WTC11 (cell line): ENCODE results near the gene CCDC57. TPM values are rescaled to one million over a fixed set of nuclear protein-coding genes. Genes with fewer than 3 reads are reported as not detected.

Experiments used
- ATAC-seq: fragments of 200-7000 bp; cut with Tn5 transposase; 2 replicates; pipeline ENCODE4 v1.10.0; 2021; ENCODE audit warnings: mild to moderate bottlenecking, moderate library complexity
- CTCF ChIA-PET: fragments of 300-600 bp; sonication (Branson Sonifier 250); formaldehyde crosslinking; loops from one replicate; lab custom pipeline; 2021; ENCODE audit warnings: antibody characterized with exemption; lab: Charles Lee
- POLR2A ChIA-PET: fragments of 350-600 bp; sonication (Branson Sonifier 250); formaldehyde crosslinking; loops from one replicate; lab custom pipeline; 2021; ENCODE audit warnings: antibody characterized with exemption; lab: Charles Lee
- DNase-seq: peaks from one replicate; pipeline ENCODE4 v3.0.0; 2021; ENCODE audit warnings: low spot score
- H3K27ac Mint-ChIP-seq: 2 replicates; pipeline ENCODE4 v1.8.0; 2021; ENCODE audit warnings: mixed read lengths
- H3K27me3 Mint-ChIP-seq: 2 replicates; pipeline ENCODE4 v1.8.0; 2021; ENCODE audit warnings: low read depth, mild to moderate bottlenecking, moderate library complexity, mixed read lengths
- H3K36me3 Mint-ChIP-seq: 2 replicates; pipeline ENCODE4 v1.8.0; 2021; ENCODE audit warnings: mixed read lengths
- H3K4me1 Mint-ChIP-seq: 2 replicates; pipeline ENCODE4 v1.8.0; 2022; ENCODE audit warnings: mixed read lengths
- H3K4me3 Mint-ChIP-seq: 2 replicates; pipeline ENCODE4 v1.8.0; 2021; ENCODE audit warnings: mild to moderate bottlenecking, moderate library complexity, mixed read lengths
- H3K9me3 Mint-ChIP-seq: 2 replicates; pipeline ENCODE4 v1.8.0; 2021; ENCODE audit warnings: mixed read lengths
- CBFB ChIP-seq: sonication (generic); formaldehyde crosslinking; IDR thresholded peaks from 2 replicates; pipeline ENCODE4 v1.8.1; 2022; ENCODE audit warnings: mild to moderate bottlenecking, low read depth, missing genetic modification reagents
- CREB1 ChIP-seq: sonication (generic); formaldehyde crosslinking; IDR thresholded peaks from 2 replicates; pipeline ENCODE4 v1.8.0; 2023; ENCODE audit warnings: mild to moderate bottlenecking, missing genetic modification reagents
- ETV6 ChIP-seq: sonication (generic); formaldehyde crosslinking; IDR thresholded peaks from 2 replicates; pipeline ENCODE4 v1.8.1; 2022; ENCODE audit warnings: mild to moderate bottlenecking, missing genetic modification reagents
- FOXJ3 ChIP-seq: sonication (generic); formaldehyde crosslinking; IDR thresholded peaks from 2 replicates; pipeline ENCODE4 v1.9.0; 2021; ENCODE audit warnings: missing genetic modification reagents, mild to moderate bottlenecking, borderline replicate concordance
- HMGA2 ChIP-seq: fragments of 250-450 bp; sonication (Bioruptor Pico); IDR thresholded peaks from 2 replicates; pipeline ENCODE4 v1.4.0; 2021; ENCODE audit warnings: mild to moderate bottlenecking, moderate library complexity
- NFATC4 ChIP-seq: fragments of 250-450 bp; sonication (Bioruptor Pico); IDR thresholded peaks from 2 replicates; pipeline ENCODE4 v1.9.0; 2021; ENCODE audit warnings: mild to moderate bottlenecking
- NFE2L1 ChIP-seq: sonication (generic); formaldehyde crosslinking; IDR thresholded peaks from 2 replicates; pipeline ENCODE4 v1.8.1; 2023; ENCODE audit warnings: missing genetic modification reagents
- NFYB ChIP-seq: sonication (generic); formaldehyde crosslinking; conservative IDR thresholded peaks from 2 replicates; pipeline ENCODE4 v1.8.0; 2022; ENCODE audit warnings: low read depth, missing genetic modification reagents
- RELA ChIP-seq: sonication (generic); formaldehyde crosslinking; IDR thresholded peaks from 2 replicates; pipeline ENCODE4 v1.8.1; 2022; ENCODE audit warnings: missing genetic modification reagents, mild to moderate bottlenecking, borderline replicate concordance
- TEAD1 ChIP-seq: sonication (generic); formaldehyde crosslinking; IDR thresholded peaks from 2 replicates; pipeline ENCODE4 v1.8.0; 2022; ENCODE audit warnings: mild to moderate bottlenecking, missing genetic modification reagents
- TP53 ChIP-seq: sonication (generic); formaldehyde crosslinking; IDR thresholded peaks from 2 replicates; pipeline ENCODE4 v1.8.1; 2023; ENCODE audit warnings: mild to moderate bottlenecking, missing genetic modification reagents
- ZNF138 ChIP-seq: sonication (generic); formaldehyde crosslinking; conservative IDR thresholded peaks from 2 replicates; pipeline ENCODE4 v1.8.1; 2022; ENCODE audit warnings: mild to moderate bottlenecking, moderate library complexity, missing genetic modification reagents
- ZNF219 ChIP-seq: sonication (generic); formaldehyde crosslinking; IDR thresholded peaks from 2 replicates; pipeline ENCODE4 v1.8.0; 2023; ENCODE audit warnings: missing genetic modification reagents, mild to moderate bottlenecking, borderline replicate concordance
- ZNF416 ChIP-seq: fragments of 250-450 bp; sonication (Bioruptor Pico); IDR thresholded peaks from 2 replicates; pipeline ENCODE4 v1.9.0; 2021; ENCODE audit warnings: mild to moderate bottlenecking, inconsistent platforms
- total RNA-seq: library from RNA; stranded (reverse); gene quantifications from 3 replicates; pipeline ENCODE4 v1.2.3, GENCODE V29; 2021
- TF ChIP-seq, protein P1 (sequence below): sonication (generic); formaldehyde crosslinking; IDR thresholded peaks from 2 replicates; pipeline ENCODE4 v1.8.0; 2023; ENCODE audit warnings: missing genetic modification reagents, mild to moderate bottlenecking, borderline replicate concordance
- TF ChIP-seq, protein P2 (sequence below): sonication (generic); formaldehyde crosslinking; conservative IDR thresholded peaks from 2 replicates; pipeline ENCODE4 v1.8.1; 2023; ENCODE audit warnings: mild to moderate bottlenecking, low read depth, missing genetic modification reagents, moderate library complexity
- TF ChIP-seq, protein P3 (sequence below): sonication (generic); formaldehyde crosslinking; IDR thresholded peaks from 2 replicates; pipeline ENCODE4 v1.8.1; 2022; ENCODE audit warnings: low read depth, missing genetic modification reagents, borderline replicate concordance
- TF ChIP-seq, protein P4 (sequence below): fragments of 250-450 bp; sonication (Bioruptor Pico); IDR thresholded peaks from 2 replicates; pipeline ENCODE4 v1.9.0; 2021; ENCODE audit warnings: mild to moderate bottlenecking

Gene CCDC57
- total RNA-seq, 1 experiment from 2014 or later, result 20.0 TPM

DNA sequence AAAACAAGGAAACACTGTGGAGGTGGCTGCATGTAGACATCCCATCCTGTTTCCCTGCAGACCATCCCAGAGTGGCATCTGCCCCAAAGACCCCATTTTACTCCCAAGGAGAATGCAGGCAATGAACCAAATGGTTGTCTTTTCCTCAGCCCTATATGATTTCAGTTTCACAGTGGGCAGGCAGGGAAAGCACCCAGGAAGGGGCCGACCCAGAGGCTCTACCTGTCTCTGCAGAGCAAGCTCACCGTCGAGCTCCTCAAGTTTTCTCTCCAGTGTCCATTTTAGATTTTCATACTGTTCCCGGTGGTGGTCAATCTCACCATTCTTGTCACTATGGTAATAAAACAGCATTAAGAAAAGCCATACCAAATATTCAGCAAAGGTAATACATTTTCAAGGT is 14.6 kb downstream of the CCDC57 start:
- H3K4me3 Mint-ChIP-seq, result no peak overlapping the region
- POLR2A ChIA-PET, result no interaction called here
- peaks cover 11% of the 10 kb centered on the region for H3K36me3 Mint-ChIP-seq
- no peak for ATAC-seq
- no peak overlapping the region for H3K27ac Mint-ChIP-seq
- no peaks in the 10 kb centered on the region for H3K4me1 Mint-ChIP-seq
- no peak for DNase-seq
- no peaks in the 10 kb centered on the region for H3K27me3 Mint-ChIP-seq
- TF ChIP-seq ZNF416, result no peak
- TF ChIP-seq TEAD1 (CRISPR knock-in tag), result no peak
- no peak for TF ChIP-seq CREB1 (CRISPR knock-in tag)
- no peak for TF ChIP-seq FOXJ3 (CRISPR knock-in tag)
- TF ChIP-seq ETV6 (CRISPR knock-in tag), result no peak
- no peak for TF ChIP-seq ZNF138 (CRISPR knock-in tag)
- no peak for TF ChIP-seq TP53 (CRISPR knock-in tag)
- TF ChIP-seq, protein P1, sequence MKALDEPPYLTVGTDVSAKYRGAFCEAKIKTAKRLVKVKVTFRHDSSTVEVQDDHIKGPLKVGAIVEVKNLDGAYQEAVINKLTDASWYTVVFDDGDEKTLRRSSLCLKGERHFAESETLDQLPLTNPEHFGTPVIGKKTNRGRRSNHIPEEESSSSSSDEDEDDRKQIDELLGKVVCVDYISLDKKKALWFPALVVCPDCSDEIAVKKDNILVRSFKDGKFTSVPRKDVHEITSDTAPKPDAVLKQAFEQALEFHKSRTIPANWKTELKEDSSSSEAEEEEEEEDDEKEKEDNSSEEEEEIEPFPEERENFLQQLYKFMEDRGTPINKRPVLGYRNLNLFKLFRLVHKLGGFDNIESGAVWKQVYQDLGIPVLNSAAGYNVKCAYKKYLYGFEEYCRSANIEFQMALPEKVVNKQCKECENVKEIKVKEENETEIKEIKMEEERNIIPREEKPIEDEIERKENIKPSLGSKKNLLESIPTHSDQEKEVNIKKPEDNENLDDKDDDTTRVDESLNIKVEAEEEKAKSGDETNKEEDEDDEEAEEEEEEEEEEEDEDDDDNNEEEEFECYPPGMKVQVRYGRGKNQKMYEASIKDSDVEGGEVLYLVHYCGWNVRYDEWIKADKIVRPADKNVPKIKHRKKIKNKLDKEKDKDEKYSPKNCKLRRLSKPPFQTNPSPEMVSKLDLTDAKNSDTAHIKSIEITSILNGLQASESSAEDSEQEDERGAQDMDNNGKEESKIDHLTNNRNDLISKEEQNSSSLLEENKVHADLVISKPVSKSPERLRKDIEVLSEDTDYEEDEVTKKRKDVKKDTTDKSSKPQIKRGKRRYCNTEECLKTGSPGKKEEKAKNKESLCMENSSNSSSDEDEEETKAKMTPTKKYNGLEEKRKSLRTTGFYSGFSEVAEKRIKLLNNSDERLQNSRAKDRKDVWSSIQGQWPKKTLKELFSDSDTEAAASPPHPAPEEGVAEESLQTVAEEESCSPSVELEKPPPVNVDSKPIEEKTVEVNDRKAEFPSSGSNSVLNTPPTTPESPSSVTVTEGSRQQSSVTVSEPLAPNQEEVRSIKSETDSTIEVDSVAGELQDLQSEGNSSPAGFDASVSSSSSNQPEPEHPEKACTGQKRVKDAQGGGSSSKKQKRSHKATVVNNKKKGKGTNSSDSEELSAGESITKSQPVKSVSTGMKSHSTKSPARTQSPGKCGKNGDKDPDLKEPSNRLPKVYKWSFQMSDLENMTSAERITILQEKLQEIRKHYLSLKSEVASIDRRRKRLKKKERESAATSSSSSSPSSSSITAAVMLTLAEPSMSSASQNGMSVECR (CRISPR knock-in tag), result no peak
- no peak for TF ChIP-seq RELA
- TF ChIP-seq ZNF219 (CRISPR knock-in tag), result no peak
- no peak for TF ChIP-seq NFE2L1 (CRISPR knock-in tag)
- CTCF ChIA-PET, result interaction anchor here (1.1 kb wide), 1 partner anchor 8 kb away, joined by 4 read pairs; no protein-coding TSS in a partner anchor
- H3K9me3 Mint-ChIP-seq, result no peaks in the 10 kb centered on the region

DNA sequence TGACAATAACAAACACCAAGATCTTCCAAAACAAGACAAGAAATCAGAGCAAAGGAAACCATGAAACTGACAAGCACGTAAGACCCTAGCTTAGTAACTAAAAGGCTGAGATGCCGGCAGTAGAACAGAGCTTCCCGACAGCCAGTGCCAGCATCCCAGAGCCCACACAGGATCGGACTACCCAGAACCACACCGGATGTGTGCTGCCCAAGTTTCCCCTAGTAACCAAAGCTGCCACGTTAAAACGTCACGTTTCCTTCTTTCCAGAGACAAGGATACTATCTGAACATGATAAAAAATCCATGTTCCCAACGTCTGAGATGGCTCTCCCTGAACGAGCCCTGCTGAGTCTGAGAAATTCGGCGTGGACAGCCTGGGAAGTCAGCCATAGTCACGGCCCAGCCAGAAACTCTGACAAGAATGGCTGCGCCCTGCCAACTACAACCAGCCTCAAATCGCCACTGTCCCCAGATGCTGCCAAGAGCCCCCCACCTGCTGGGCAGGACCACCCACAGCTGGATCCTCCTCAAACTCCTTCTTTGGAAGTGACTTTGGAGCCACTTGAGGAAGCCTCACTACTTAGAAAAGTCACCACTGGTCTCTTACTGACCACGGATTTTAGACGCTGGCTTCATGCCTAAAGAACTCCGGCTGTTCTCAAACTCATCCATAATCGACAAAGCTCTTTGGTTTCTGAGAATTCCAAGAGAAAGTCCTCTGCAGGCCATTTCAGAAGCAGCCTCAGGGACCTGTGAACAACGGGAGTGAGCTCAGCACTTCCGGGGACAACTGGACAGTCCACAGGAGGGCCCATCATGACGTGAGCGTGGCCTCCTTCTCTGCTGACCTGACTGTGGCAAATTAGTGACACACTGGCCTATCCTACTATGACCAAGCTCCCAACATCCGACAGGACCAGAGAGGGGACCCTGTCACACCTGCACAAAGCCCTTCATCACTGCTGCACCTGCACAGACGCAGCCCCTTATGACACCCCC is 16.7 kb downstream of the CCDC57 start:
- peaks cover 14% of the 10 kb centered on the region for H3K36me3 Mint-ChIP-seq
- no peaks in the 10 kb centered on the region for H3K4me1 Mint-ChIP-seq
- ChIA-PET CTCF (interaction anchor here (0.9 to 1.1 kb wide), 2 partner anchors 10 to 42 kb away, joined by 3 to 4 read pairs; no protein-coding TSS in a partner anchor), POLR2A (no interaction called here)
- H3K9me3 Mint-ChIP-seq, result no peaks in the 10 kb centered on the region
- no peak overlapping the region for H3K4me3 Mint-ChIP-seq
- DNase-seq, result no peak
- H3K27me3 Mint-ChIP-seq, result no peaks in the 10 kb centered on the region
- no peak for ATAC-seq
- H3K27ac Mint-ChIP-seq, result no peak overlapping the region
- no peak for TF ChIP-seq TEAD1 (CRISPR knock-in tag)
- TF ChIP-seq, protein P1 (CRISPR knock-in tag), result no peak
- no peak for TF ChIP-seq HMGA2 (CRISPR knock-in tag)
- no peak for TF ChIP-seq CBFB (CRISPR knock-in tag)
- TF ChIP-seq, protein P2, sequence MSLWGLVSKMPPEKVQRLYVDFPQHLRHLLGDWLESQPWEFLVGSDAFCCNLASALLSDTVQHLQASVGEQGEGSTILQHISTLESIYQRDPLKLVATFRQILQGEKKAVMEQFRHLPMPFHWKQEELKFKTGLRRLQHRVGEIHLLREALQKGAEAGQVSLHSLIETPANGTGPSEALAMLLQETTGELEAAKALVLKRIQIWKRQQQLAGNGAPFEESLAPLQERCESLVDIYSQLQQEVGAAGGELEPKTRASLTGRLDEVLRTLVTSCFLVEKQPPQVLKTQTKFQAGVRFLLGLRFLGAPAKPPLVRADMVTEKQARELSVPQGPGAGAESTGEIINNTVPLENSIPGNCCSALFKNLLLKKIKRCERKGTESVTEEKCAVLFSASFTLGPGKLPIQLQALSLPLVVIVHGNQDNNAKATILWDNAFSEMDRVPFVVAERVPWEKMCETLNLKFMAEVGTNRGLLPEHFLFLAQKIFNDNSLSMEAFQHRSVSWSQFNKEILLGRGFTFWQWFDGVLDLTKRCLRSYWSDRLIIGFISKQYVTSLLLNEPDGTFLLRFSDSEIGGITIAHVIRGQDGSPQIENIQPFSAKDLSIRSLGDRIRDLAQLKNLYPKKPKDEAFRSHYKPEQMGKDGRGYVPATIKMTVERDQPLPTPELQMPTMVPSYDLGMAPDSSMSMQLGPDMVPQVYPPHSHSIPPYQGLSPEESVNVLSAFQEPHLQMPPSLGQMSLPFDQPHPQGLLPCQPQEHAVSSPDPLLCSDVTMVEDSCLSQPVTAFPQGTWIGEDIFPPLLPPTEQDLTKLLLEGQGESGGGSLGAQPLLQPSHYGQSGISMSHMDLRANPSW (CRISPR knock-in tag), result no peak
- TF ChIP-seq, protein P3, sequence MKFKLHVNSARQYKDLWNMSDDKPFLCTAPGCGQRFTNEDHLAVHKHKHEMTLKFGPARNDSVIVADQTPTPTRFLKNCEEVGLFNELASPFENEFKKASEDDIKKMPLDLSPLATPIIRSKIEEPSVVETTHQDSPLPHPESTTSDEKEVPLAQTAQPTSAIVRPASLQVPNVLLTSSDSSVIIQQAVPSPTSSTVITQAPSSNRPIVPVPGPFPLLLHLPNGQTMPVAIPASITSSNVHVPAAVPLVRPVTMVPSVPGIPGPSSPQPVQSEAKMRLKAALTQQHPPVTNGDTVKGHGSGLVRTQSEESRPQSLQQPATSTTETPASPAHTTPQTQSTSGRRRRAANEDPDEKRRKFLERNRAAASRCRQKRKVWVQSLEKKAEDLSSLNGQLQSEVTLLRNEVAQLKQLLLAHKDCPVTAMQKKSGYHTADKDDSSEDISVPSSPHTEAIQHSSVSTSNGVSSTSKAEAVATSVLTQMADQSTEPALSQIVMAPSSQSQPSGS (CRISPR knock-in tag), result no peak
- TF ChIP-seq NFYB (CRISPR knock-in tag), result no peak
- no peak for TF ChIP-seq NFATC4
- TF ChIP-seq, protein P4, sequence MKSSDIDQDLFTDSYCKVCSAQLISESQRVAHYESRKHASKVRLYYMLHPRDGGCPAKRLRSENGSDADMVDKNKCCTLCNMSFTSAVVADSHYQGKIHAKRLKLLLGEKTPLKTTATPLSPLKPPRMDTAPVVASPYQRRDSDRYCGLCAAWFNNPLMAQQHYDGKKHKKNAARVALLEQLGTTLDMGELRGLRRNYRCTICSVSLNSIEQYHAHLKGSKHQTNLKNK (CRISPR knock-in tag), result no peak
- no peak for TF ChIP-seq NFE2L1 (CRISPR knock-in tag)
